CD4-positive, alpha-beta T cell treated with Interferon alpha-2 for 1 hour (primary cell): ENCODE data around the gene ANKRD66.

Experiments
- DNase-seq, 2 donors: peaks; one replicate each; pipeline ENCODE4 v3.0.0-alpha.2; 2020 to 2022

Gene ANKRD66

DNA sequence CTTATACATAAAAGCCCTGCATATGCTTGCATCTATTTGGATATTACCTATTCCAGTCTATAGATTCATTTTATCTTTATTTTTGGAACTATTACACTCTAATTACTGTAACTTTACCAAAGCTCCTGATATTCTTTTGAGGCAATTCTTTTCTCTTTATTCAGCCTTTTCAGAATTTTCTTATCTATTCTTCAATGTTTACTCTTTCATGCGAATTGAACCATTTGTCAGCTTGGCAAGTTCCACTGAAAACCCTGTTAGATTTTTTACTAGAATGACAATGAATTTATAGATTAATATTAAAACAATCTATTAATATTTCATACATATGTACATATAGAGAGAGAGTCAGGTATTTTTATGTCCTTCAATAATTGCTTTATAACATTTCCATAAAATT is 45.9 kb downstream of the ANKRD66 start:
- DNase-seq = no peak

DNA sequence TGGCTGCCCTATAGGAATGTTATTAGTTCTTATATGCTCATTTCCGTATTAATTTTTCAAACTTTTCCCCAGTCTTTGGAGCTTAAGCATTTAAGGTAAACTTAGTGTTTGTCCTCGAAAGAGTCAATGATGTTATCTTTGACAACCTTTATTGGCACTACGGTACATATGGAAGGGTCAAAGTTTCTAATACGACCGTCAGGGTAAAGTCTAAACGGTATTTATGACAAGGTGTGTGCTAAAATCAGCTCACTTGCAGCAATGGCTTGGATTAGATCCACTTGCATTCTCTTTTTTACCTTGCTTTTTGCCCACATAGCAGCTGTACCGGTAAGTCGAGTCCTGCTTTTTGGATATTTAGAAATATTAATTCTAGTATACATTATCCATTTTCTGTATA is 46.4 kb downstream of the ANKRD66 start, which contains the start of gene MEP1A:
Gene MEP1A (plus strand): TSS at position 252 of the 400 bp plus-strand sequence. CDS start 10 bp downstream, at position 262.
- DNase-seq = no peak

DNA sequence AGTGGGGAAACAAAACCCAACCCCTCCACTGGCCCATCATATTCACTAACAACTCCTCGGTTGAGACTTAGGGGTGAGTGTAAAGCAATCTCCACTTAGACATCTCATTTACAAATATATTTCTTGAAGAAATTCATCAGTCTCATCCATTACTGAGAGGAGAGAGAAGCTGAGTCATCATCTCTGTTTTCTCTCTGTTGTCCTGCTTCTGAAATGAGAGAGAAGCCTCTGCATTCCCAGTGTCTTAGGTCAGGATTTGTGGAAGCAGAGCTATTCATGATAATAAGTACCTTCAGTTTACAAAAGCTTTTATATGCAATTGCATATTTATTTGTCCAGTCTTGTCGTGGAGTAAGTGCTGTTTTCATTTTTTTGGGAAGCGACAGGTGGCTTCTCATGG is 47.3 kb downstream of the ANKRD66 start:
- no peak for DNase-seq

DNA sequence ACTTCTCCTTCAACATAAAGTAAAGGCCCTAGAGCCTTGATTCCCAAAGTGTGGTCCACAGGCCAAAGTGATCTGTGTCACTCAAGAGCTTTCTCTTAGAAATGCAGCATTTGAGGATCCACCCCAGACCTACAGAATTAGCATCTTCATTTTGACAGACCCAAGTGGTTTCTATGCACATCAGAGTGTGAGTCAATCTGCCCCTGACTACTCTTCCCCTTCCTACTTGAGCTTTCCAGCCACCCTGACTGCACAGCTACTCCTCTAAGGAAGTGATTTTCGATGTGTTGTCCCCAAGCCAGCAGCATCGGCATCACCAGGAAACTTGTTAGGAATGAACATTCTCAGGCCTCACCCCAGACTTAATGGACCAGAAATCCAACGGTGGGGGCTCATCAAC is 49.1 kb downstream of the ANKRD66 start:
- no peak for DNase-seq

DNA sequence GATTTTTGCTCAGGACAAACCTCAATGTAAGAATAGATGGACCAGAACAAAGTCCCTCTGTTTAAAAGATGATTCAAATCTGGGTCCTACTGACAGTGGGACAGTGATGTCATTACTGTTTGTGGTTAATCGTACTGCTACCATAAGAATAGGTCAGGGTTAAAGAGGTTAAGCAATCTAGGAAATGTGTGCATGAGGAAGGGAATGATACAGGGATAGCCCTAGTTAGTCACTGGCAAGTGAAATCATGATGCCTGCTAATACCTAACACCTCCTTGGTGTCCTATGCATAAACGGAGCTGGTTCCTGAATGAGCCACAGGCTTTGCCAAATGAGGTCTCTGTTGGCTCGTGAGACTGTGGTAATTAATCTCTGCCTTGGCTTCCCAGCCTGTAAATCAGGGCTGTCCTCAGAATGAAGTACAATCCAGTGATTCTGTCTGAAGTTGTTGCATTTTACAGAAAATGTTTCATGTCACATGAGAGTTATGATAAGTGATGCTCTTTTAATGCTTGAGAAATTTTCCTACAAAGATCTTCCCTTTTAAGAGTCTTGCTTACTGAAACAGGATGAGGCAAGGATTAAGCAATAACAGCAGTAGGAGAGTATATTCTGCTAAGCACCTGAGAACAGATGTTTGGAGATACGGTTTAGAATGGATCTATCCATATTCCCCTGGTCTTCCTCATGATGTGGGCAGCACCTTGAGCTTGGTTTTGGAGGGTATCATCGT is 50.3 kb downstream of the ANKRD66 start:
- no peak for DNase-seq

DNA sequence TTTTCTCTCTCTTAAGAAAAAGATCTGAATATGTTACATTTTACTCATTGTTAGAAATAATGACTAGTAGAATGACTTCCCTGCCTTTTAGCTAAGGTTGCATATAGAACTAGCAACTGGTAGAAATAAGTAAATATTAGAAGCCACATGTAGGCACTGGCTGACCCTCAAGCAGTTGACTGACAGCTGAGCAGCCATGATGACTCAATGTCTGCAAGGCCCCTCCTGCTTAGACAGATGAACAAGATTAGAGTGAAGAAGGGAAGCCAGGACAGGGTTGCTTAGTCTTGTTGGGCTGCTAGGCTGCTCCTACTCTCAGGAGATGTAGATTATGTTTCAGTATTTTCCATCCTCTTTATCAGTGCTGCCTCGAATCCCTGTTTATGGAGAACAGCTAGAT is 52.9 kb downstream of the ANKRD66 start:
- DNase-seq = no peak

DNA sequence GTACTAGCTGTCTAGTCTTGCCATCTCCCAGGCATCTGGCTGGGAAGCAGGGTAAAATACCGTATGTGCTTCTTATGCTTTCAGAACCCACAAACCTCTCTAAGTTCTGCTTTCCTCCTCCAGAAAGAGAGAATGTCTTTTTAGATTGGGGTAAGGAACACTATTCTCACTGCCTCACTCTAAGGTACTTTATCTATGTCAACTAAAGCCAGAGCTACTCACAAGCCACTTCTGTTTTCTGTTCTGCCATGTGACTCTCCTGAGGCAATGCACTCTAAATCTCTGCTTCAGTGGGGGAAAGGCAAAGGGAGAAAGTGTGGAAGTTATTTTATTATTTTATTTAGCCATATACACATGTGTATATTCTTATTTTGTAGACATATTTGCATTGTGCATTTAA is 62.1 kb downstream of the ANKRD66 start:
- no peak for DNase-seq
